SK-N-SH treated with all-trans-retinoic acid at 6 μM for 48 hours (cell line): ENCODE results near the gene DNAH2.

ENCODE experiments used
- ATAC-seq: fragments of 200-7000 bp; cut with Tn5 transposase; 3 replicates; pipeline ENCODE4 v1.9.1; 2020; ENCODE audit warnings: mild to moderate bottlenecking, moderate library complexity
- CSDC2 ChIP-seq: fragments of 250-450 bp; sonication (Bioruptor Pico); IDR thresholded peaks from 2 replicates; pipeline ENCODE4 v1.5.0; 2020; ENCODE audit warnings: mild to moderate bottlenecking, moderate library complexity
- CSRNP3 ChIP-seq: fragments of 250-450 bp; sonication (Bioruptor Pico); IDR thresholded peaks from 2 replicates; pipeline ENCODE4 v1.5.1; 2021; ENCODE audit warnings: mild to moderate bottlenecking, moderate library complexity
- ESRRG ChIP-seq: fragments of 250-450 bp; sonication (Bioruptor Pico); IDR thresholded peaks from 2 replicates; pipeline ENCODE4 v1.6.1; 2021; ENCODE audit warnings: mild to moderate bottlenecking
- ISL1 ChIP-seq: fragments of 250-450 bp; sonication (Bioruptor Pico); IDR thresholded peaks from 2 replicates; pipeline ENCODE4 v2.1.2; 2022; ENCODE audit warnings: mild to moderate bottlenecking, moderate library complexity
- OSR1 ChIP-seq: fragments of 250-450 bp; sonication (Bioruptor Pico); IDR thresholded peaks from 2 replicates; pipeline ENCODE4 v1.8.0; 2022; ENCODE audit warnings: moderate library complexity, mild to moderate bottlenecking, inconsistent platforms
- PATZ1 ChIP-seq: fragments of 250-450 bp; sonication (Bioruptor Pico); IDR thresholded peaks from 2 replicates; pipeline ENCODE4 v1.8.0; 2020; ENCODE audit warnings: mild to moderate bottlenecking, moderate library complexity, borderline replicate concordance
- POU6F1 ChIP-seq: fragments of 250-450 bp; sonication (Bioruptor Pico); IDR thresholded peaks from 2 replicates; pipeline ENCODE4 v1.8.0; 2021; ENCODE audit warnings: low read depth, mild to moderate bottlenecking, moderate library complexity, borderline replicate concordance
- RARB ChIP-seq: fragments of 250-450 bp; sonication (Bioruptor Pico); IDR thresholded peaks from 2 replicates; pipeline ENCODE4 v1.8.0; 2021; ENCODE audit warnings: mild to moderate bottlenecking, moderate library complexity
- SNAI2 ChIP-seq: fragments of 250-450 bp; sonication (Bioruptor Pico); IDR thresholded peaks from 2 replicates; pipeline ENCODE4 v1.5.0; 2020; ENCODE audit warnings: mild to moderate bottlenecking, moderate library complexity
- TCF4 ChIP-seq: fragments of 250-450 bp; sonication (Bioruptor Pico); IDR thresholded peaks from 2 replicates; pipeline ENCODE4 v1.8.0; 2021; ENCODE audit warnings: mild to moderate bottlenecking, moderate library complexity, borderline replicate concordance
- TOX ChIP-seq: fragments of 250-450 bp; sonication (Bioruptor Pico); IDR thresholded peaks from 2 replicates; pipeline ENCODE4 v1.8.0; 2021; ENCODE audit warnings: mild to moderate bottlenecking, moderate library complexity, borderline replicate concordance
- TSHZ2 ChIP-seq: fragments of 250-450 bp; sonication (Bioruptor Pico); IDR thresholded peaks from 2 replicates; pipeline ENCODE4 v1.5.0; 2020; ENCODE audit warnings: mild to moderate bottlenecking, moderate library complexity
- ZC3H10 ChIP-seq: fragments of 250-450 bp; sonication (Bioruptor Pico); IDR thresholded peaks from 2 replicates; pipeline ENCODE4 v1.5.1; 2021; ENCODE audit warnings: mild to moderate bottlenecking, moderate library complexity
- ZNF565 ChIP-seq: fragments of 450-650 bp; formaldehyde crosslinking; conservative IDR thresholded peaks from 2 replicates; pipeline ENCODE4 v1.5.0; 2020; ENCODE audit warnings: low read depth, mild to moderate bottlenecking, moderate library complexity
- ZNF70 ChIP-seq: fragments of 450-650 bp; formaldehyde crosslinking; IDR thresholded peaks from 2 replicates; pipeline ENCODE4 v1.5.0; 2020; ENCODE audit warnings: mild to moderate bottlenecking, moderate library complexity
- ZNF8 ChIP-seq: fragments of 450-650 bp; formaldehyde crosslinking; IDR thresholded peaks from 2 replicates; pipeline ENCODE4 v1.5.0; 2020; ENCODE audit warnings: mild to moderate bottlenecking, moderate library complexity

Gene DNAH2

GRCh38 chr17:7839190-7839875 lies 121.8 kb downstream of the DNAH2 start:
- TF ChIP-seq ESRRG (CRISPR knock-in tag): no peak
- TF ChIP-seq SNAI2: no peak
- no peak for TF ChIP-seq PATZ1 (CRISPR knock-in tag)
- TF ChIP-seq ZNF8 (CRISPR knock-in tag): no peak
- TF ChIP-seq ISL1 (CRISPR knock-in tag): no peak
- no peak for TF ChIP-seq OSR1 (CRISPR knock-in tag)
- no peak for TF ChIP-seq CSRNP3 (CRISPR knock-in tag)

GRCh38 chr17:7839876-7840261 lies 122.3 kb downstream of the DNAH2 start:
- TF ChIP-seq TCF4 (CRISPR knock-in tag) (no peak), TSHZ2 (CRISPR knock-in tag) (no peak), RARB (CRISPR knock-in tag) (no peak), ZC3H10 (no peak)
- TF ChIP-seq, all 23 proteins: peak for 0
- ATAC-seq: no peak

More at GRCh38 chr17:7839190-7839875, 121.8 kb downstream of the DNAH2 start:
- ATAC-seq: no peak

GRCh38 chr17:7840441-7840840 lies 122.9 kb downstream of the DNAH2 start:
- no peak for TF ChIP-seq PATZ1 (CRISPR knock-in tag)
- TF ChIP-seq ZNF8 (CRISPR knock-in tag): no peak
- TF ChIP-seq ZC3H10: no peak
- no peak for TF ChIP-seq ESRRG (CRISPR knock-in tag)
- TF ChIP-seq TOX (CRISPR knock-in tag): no peak
- no peak for TF ChIP-seq TSHZ2 (CRISPR knock-in tag)
- TF ChIP-seq OSR1 (CRISPR knock-in tag): no peak
- TF ChIP-seq ZNF565 (CRISPR knock-in tag): no peak
- no peak for ATAC-seq

- ATAC-seq: no peak
- TF ChIP-seq PATZ1 (CRISPR knock-in tag): no peak
- no peak for TF ChIP-seq ZNF70 (CRISPR knock-in tag)
- no peak for TF ChIP-seq POU6F1 (CRISPR knock-in tag)
- TF ChIP-seq CSDC2: no peak
- TF ChIP-seq, all 23 proteins: peak for 0
Observed at GRCh38 chr17:7840875-7841274, 123.3 kb downstream of the DNAH2 start.
